WERI-Rb-1 (cell line): Measurements from ENCODE around the gene CDC26.

Experiments
- DNase-seq: peaks from one replicate; pipeline ENCODE4 v3.0.0-alpha.2; 2020
- H3K27ac ChIP-seq: fragments of 250-450 bp; sonication (Bioruptor Pico); 2 replicates; pipeline ENCODE4 v1.5.1; 2020; ENCODE audit warnings: mild to moderate bottlenecking, moderate library complexity
- H3K27me3 ChIP-seq: fragments of 250-450 bp; sonication (Bioruptor Pico); 2 replicates; pipeline ENCODE4 v1.5.1; 2021; ENCODE audit warnings: mild to moderate bottlenecking, low read depth, moderate library complexity; ENCODE audit not compliant: insufficient read depth, severe bottlenecking
- H3K36me3 ChIP-seq: fragments of 250-450 bp; sonication (Bioruptor Pico); 2 replicates; pipeline ENCODE4 v1.5.1; 2020; ENCODE audit warnings: mild to moderate bottlenecking, moderate library complexity
- H3K4me3 ChIP-seq: 2 replicates; pipeline ENCODE4 v1.5.1; 2011; ENCODE audit warnings: low read depth, mild to moderate bottlenecking, control low read depth, low read length
- H3K9me3 ChIP-seq: fragments of 250-450 bp; sonication (Bioruptor Pico); 2 replicates; pipeline ENCODE4 v1.5.1; 2021; ENCODE audit warnings: mild to moderate bottlenecking, moderate library complexity; ENCODE audit not compliant: severe bottlenecking
- CTCF ChIP-seq: IDR thresholded peaks from 2 replicates; pipeline ENCODE4 v1.5.1; 2011; ENCODE audit warnings: low read depth, mild to moderate bottlenecking, control low read depth, inconsistent platforms, low read length

CDC26 gene

GRCh38 chr9:113222482-113222841, 52.9 kb downstream of the CDC26 start:
- no peak overlapping the region for H3K27ac ChIP-seq
- no peak for TF ChIP-seq CTCF
- H3K27me3 ChIP-seq, result no peaks in the 10 kb centered on the region
- H3K9me3 ChIP-seq, result no peaks in the 10 kb centered on the region
- peak overlapping the region; percentile 77 for H3K4me3 ChIP-seq
- no peak for DNase-seq
- peaks cover 15% of the 10 kb centered on the region for H3K36me3 ChIP-seq

DNA sequence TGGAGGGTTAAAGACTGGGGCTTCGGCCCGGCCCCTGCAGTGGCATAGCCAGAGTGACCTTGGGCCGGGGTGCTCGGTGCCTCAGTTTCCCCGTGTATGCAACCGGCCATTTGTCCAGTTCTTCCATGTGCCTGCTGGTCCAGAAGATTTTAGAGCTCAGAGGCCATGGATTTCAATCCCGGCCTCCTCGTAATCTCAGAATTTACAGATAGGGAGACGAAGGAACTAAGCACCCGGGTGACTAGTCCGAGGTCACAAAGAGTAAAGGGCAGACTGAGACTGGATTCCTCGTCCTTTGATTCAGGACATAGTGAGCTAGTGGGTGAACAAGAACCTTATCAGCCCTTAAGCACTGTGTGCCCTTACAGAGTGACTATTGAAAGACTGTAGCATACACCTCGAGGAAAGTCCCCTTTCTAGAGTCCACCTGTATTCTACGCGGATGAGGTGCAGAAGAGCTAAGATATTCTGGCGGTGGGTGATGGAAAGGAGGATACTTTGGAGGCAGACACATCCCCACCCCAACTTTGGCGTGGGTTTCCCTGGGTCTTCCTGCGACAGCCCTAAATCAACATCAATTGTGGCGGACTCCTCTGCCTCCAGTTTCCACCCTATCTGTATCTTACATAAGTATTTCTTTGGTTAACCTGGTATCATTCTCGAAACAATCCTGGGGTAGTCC, 53.4 kb downstream of the CDC26 start:
- peak overlapping the region; percentile 77 for H3K4me3 ChIP-seq
- H3K9me3 ChIP-seq, result no peaks in the 10 kb centered on the region
- TF ChIP-seq CTCF, result no peak
- H3K27ac ChIP-seq, result peak overlapping the region; percentile 70
- no peak for DNase-seq
- H3K36me3 ChIP-seq, result peaks cover 10% of the 10 kb centered on the region
- H3K27me3 ChIP-seq, result no peaks in the 10 kb centered on the region

DNA sequence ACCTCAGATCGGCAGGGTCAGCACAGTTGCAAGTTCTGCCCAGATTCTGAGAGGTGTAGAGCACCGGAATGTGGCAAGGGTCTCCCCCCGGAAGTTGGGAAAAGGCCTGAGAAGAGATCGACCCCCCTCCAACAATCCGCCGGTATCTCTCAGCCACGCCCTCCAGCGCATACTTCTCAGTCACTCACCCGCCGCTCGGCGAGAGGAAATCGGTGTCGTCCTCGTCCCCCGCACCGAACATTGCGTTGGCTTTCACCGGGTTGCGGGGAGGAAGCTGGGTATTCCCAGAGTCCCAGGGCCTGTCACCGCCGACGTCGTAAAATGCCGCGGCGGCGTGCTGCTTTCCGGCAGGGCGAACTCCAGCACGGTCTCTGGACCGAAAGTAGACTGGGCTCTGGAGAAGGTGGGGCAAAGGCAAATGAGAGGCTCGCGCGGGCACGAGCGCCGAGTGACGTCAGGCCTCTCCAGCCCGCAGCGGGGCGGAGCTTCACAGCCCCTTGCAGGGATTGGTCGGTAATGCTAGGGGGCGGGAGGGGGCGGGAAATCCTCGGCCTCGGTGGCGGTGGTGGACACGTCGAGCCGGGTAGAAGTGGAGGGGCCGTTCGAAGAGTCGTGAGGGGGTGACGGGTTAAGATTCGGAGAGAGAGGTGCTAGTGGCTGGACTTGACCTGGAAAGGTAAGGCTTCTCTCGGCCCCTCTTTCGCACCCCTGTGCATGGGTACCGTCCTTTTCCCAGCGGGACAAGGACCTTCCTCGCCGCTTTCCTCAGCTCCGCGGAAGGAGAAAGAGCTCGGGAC, 54.2 kb downstream of the CDC26 start, which contains the start of the genes FKBP15 and SLC31A1:
FKBP15 (minus strand) TSS at position 275 of the 797 bp plus-strand sequence; CDS start at position 241, 34 bp downstream.
SLC31A1 (plus strand) TSS at position 542 of the 797 bp plus-strand sequence. CDS start 34,605 bp downstream, outside the sequence.
- Histone ChIP-seq H3K4me3 (peak within 1 kb of the TSS; percentile 77), H3K36me3 (peaks cover 9% of the 10 kb centered on the region), H3K27ac (peak within 1 kb of the TSS; percentile 70), H3K9me3 (no peaks in the 10 kb centered on the region), H3K27me3 (no peaks in the 10 kb centered on the region)
- TF ChIP-seq CTCF, result no peak
- DNase-seq, result peak; percentile 99

DNA sequence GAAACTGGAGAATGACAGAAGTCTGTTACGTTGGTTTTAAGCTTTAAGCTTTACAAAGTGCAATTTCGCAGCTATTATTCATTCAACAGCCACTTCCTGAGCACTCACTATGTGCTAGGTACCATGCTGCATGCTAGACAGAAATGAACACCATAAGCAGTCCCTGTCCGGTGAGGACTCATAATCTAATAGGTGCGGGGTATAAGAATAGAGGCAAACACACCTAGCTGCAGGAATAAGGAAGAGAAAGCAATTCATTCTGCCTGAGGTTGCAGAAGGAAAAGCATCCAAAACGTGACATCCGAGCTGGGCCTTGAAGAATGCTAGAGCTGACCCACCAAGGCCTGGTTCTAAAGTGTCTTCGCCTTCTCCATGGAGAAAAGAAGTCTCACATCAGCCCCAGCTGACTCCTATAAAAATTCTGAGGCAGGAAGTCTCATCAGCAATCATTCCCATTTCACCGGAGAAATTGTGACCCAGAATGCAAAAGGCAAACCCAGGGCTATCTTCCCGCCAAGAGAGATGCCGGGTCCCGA, 54.8 kb downstream of the CDC26 start:
- Histone ChIP-seq H3K27me3 (no peaks in the 10 kb centered on the region), H3K36me3 (peaks cover 9% of the 10 kb centered on the region), H3K9me3 (no peaks in the 10 kb centered on the region), H3K27ac (peak overlapping the region; percentile 57), H3K4me3 (peak overlapping the region; percentile 77)
- no peak for TF ChIP-seq CTCF
- no peak for DNase-seq

DNA sequence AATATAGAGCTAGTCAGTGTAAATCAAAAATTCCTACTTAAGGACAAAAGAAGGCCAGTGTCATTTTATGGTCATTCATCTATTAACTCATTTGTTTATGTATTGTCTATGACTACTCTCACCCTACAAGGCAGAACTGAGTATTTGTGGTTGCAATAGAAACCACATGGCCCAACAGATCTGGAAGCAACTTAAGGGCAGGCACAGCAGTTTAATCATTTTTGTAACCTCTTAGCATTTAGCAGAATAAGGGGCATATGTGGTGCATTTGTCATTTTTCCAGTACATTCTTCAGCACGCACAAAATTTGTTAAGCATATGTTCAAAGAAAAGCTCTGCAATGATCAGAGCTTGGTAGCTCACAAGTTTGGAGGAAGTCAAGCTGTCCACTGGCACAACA, 55.4 kb downstream of the CDC26 start:
- Histone ChIP-seq H3K27ac (no peak overlapping the region), H3K9me3 (no peaks in the 10 kb centered on the region), H3K27me3 (no peaks in the 10 kb centered on the region), H3K36me3 (peaks cover 9% of the 10 kb centered on the region), H3K4me3 (peak overlapping the region; percentile 77)
- no peak for TF ChIP-seq CTCF
- DNase-seq, result no peak
